H9 (cell line): ENCODE data around the gene ALMS1. TPM values are rescaled to one million over a fixed set of nuclear protein-coding genes. Genes with fewer than 3 reads are reported as not detected.

Experiments used
- DNase-seq: peaks from one replicate; pipeline ENCODE4 v3.0.0-alpha.2; 2017
- H2AFZ ChIP-seq: one replicate; pipeline ENCODE4 v1.6.1; 2013; ENCODE audit warnings: mild to moderate bottlenecking, low read length, control low read depth, moderate library complexity
- H2AK5ac ChIP-seq: 2 replicates; pipeline ENCODE4 v1.6.1; 2013; ENCODE audit warnings: low read length, control low read depth, mixed read lengths; ENCODE audit not compliant: insufficient read length
- H2BK120ac ChIP-seq: one replicate; pipeline ENCODE4 v1.6.1; 2013; ENCODE audit warnings: low read depth, mild to moderate bottlenecking, low read length, control low read depth, inconsistent platforms; ENCODE audit not compliant: poor library complexity, severe bottlenecking
- H2BK12ac ChIP-seq: 2 replicates; pipeline ENCODE4 v1.6.1; 2013; ENCODE audit warnings: low read length, control low read depth, mixed read lengths, low read depth; ENCODE audit not compliant: insufficient read length
- H2BK15ac ChIP-seq: 2 replicates; pipeline ENCODE4 v1.6.1; 2013; ENCODE audit warnings: low read depth, low read length, control low read depth
- H2BK20ac ChIP-seq: one replicate; pipeline ENCODE4 v1.6.1; 2013; ENCODE audit warnings: low read depth, mild to moderate bottlenecking, low read length, control low read depth, inconsistent platforms; ENCODE audit not compliant: poor library complexity, severe bottlenecking
- H2BK5ac ChIP-seq: 2 replicates; pipeline ENCODE4 v1.6.1; 2013; ENCODE audit warnings: low read length, control low read depth, mixed read lengths; ENCODE audit not compliant: insufficient read length
- H3K14ac ChIP-seq: 2 replicates; pipeline ENCODE4 v1.6.1; 2013; ENCODE audit warnings: low read length, control low read depth; ENCODE audit not compliant: insufficient read depth
- H3K18ac ChIP-seq: 2 replicates; pipeline ENCODE4 v1.6.1; 2013; ENCODE audit warnings: low read depth, mild to moderate bottlenecking, mixed read lengths, low read length, control low read depth; ENCODE audit not compliant: insufficient read length
- H3K23ac ChIP-seq: 2 replicates; pipeline ENCODE4 v1.6.1; 2013; ENCODE audit warnings: low read length, control low read depth, mixed read lengths, low read depth; ENCODE audit not compliant: insufficient read length
- H3K23me2 ChIP-seq: 2 replicates; pipeline ENCODE4 v1.6.1; 2013; ENCODE audit warnings: low read depth, mild to moderate bottlenecking, mixed read lengths, low read length, control low read depth; ENCODE audit not compliant: insufficient read length, poor library complexity, severe bottlenecking
- H3K27ac ChIP-seq: 2 replicates; pipeline ENCODE4 v1.5.1; 2013; ENCODE audit warnings: low read length, control low read depth, mixed read lengths, low read depth; ENCODE audit not compliant: insufficient read length
- H3K27me3 ChIP-seq: 2 replicates; pipeline ENCODE4 v1.6.1; 2013; ENCODE audit warnings: low read length, control low read depth, inconsistent platforms; ENCODE audit not compliant: insufficient read depth
- H3K4ac ChIP-seq: 2 replicates; pipeline ENCODE4 v1.6.1; 2013; ENCODE audit warnings: low read depth, mild to moderate bottlenecking, control low read depth, inconsistent platforms, low read length, moderate library complexity
- H3K4me1 ChIP-seq: 2 replicates; pipeline ENCODE4 v1.6.1; 2013; ENCODE audit warnings: low read length, control low read depth, inconsistent platforms; ENCODE audit not compliant: insufficient read depth
- H3K4me2 ChIP-seq: 2 replicates; pipeline ENCODE4 v1.6.1; 2013; ENCODE audit warnings: low read length, control low read depth, mixed read lengths; ENCODE audit not compliant: insufficient read length, insufficient read depth
- H3K56ac ChIP-seq: 2 replicates; pipeline ENCODE4 v1.6.1; 2013; ENCODE audit warnings: low read depth, mild to moderate bottlenecking, mixed read lengths, low read length, control low read depth; ENCODE audit not compliant: insufficient read length
- H3K79me1 ChIP-seq: 2 replicates; pipeline ENCODE4 v1.6.1; 2013; ENCODE audit warnings: low read depth, mild to moderate bottlenecking, moderate library complexity, low read length, control low read depth, inconsistent platforms; ENCODE audit not compliant: insufficient read depth, poor library complexity, severe bottlenecking
- H3K79me2 ChIP-seq: 2 replicates; pipeline ENCODE4 v1.6.1; 2013; ENCODE audit warnings: low read length, control low read depth, inconsistent platforms; ENCODE audit not compliant: insufficient read depth
- H3K9ac ChIP-seq: 2 replicates; pipeline ENCODE4 v1.6.1; 2013; ENCODE audit warnings: low read length, control low read depth, mixed read lengths; ENCODE audit not compliant: insufficient read length; ENCODE audit errors: extremely low read depth
- H3K9me3 ChIP-seq: one replicate; pipeline ENCODE4 v1.6.1; 2013; ENCODE audit warnings: low read depth, low read length, inconsistent platforms; ENCODE audit not compliant: control insufficient read depth
- H3T11ph ChIP-seq: one replicate; pipeline ENCODE4 v1.6.1; 2013; ENCODE audit warnings: mild to moderate bottlenecking, low read length, control low read depth, inconsistent platforms
- H4K20me1 ChIP-seq: one replicate; pipeline ENCODE4 v1.6.1; 2013; ENCODE audit not compliant: control insufficient read depth, insufficient read length, insufficient read depth
- H4K5ac ChIP-seq: 2 replicates; pipeline ENCODE4 v1.6.1; 2013; ENCODE audit warnings: low read depth, mild to moderate bottlenecking, mixed read lengths, low read length, control low read depth; ENCODE audit not compliant: insufficient read length
- H4K8ac ChIP-seq: replicated peaks from 2 replicates; pipeline ENCODE4 v1.6.1; 2013; ENCODE audit warnings: low read length, control low read depth, mixed read lengths, low read depth; ENCODE audit not compliant: insufficient read length
- H4K91ac ChIP-seq: 2 replicates; pipeline ENCODE4 v1.6.1; 2013; ENCODE audit warnings: low read depth, mild to moderate bottlenecking, moderate library complexity, mixed read lengths, low read length, control low read depth; ENCODE audit not compliant: insufficient read length
- H3K27ac Mint-ChIP-seq, 3 experiments: 2 replicates in 2 of 3; 3 replicates in 1 of 3; pipeline ENCODE4 v1.8.0; 2020 to 2021; ENCODE audit warnings: mixed read lengths in 3 of 3, mild to moderate bottlenecking in 1 of 3, moderate library complexity in 1 of 3
- H3K27me3 Mint-ChIP-seq: 2 replicates; pipeline ENCODE4 v1.8.0; 2021; ENCODE audit warnings: low read depth, mild to moderate bottlenecking, moderate library complexity, mixed read lengths
- H3K36me3 Mint-ChIP-seq, 3 experiments: 2 replicates in 2 of 3; 3 replicates in 1 of 3; pipeline ENCODE4 v1.8.0; 2020 to 2021; ENCODE audit warnings: low read depth in 3 of 3, mixed read lengths in 3 of 3; ENCODE audit not compliant: insufficient read depth in 1 of 3
- H3K4me1 Mint-ChIP-seq, 2 experiments: 2 replicates each; pipeline ENCODE4 v1.8.0; 2020; ENCODE audit warnings: mixed read lengths in 2 of 2
- H3K4me3 Mint-ChIP-seq, 2 experiments: 2 replicates in 1 of 2; 3 replicates in 1 of 2; pipeline ENCODE4 v1.8.0; 2020 to 2021; ENCODE audit warnings: mild to moderate bottlenecking in 2 of 2, mixed read lengths in 2 of 2, moderate library complexity in 1 of 2
- H3K9me3 Mint-ChIP-seq, 2 experiments: 2 replicates in 1 of 2; 3 replicates in 1 of 2; pipeline ENCODE4 v1.8.0; 2020; ENCODE audit warnings: mild to moderate bottlenecking in 2 of 2, mixed read lengths in 2 of 2, moderate library complexity in 1 of 2
- WGBS: extraction: QIAGEN DNeasy Blood & Tissue Kit; methylation state at CpG from one replicate; pipeline ENCODE4 v1.1.7; 2013; ENCODE audit warnings: missing lambda C conversion rate, low lambda C conversion rate, mixed read lengths; ENCODE audit not compliant: insufficient read length; ENCODE audit errors: extremely low coverage; 5-methylcytosine and 5-hydroxymethylcytosine counted together
- total RNA-seq: library from RNA; stranded (reverse); gene quantifications from 2 replicates; pipeline ENCODE4 v1.2.1, GENCODE V29; 2021
- TF ChIP-seq, protein P1 (sequence below): fragments of 200-600 bp; sonication (generic); conservative IDR thresholded peaks from 3 replicates; pipeline ENCODE4 v1.8.0; 2021; ENCODE audit warnings: antibody characterized with exemption, mild to moderate bottlenecking

The ALMS1 gene
- total RNA-seq, 1 experiment from 2014 or later, result 36.2 TPM

DNA sequence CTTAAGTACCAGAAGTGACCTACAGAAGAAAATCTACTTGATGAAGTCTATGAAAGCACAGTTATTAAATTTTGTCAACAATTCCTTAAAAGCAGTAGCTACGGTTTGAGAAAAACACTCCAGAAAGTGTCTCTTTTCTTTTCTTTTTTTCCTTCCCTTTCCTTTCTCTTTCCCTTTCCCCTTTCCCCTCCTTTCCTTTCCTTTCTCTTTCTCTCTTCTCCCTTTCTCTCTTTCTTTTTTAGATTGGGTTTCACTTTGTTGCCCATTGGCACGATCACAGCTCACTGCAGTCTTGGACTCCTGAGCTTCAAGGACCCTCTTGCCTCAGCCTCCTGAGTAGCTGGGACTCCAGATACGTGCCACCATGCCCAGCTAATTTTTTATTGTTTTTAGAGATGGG, 2.6 kb upstream of the ALMS1 start:
- Histone ChIP-seq H2BK20ac (no peak overlapping the region), H3K56ac (no peak overlapping the region), H3K23me2 (peaks cover 16% of the 10 kb centered on the region), H2BK120ac (no peak overlapping the region), H4K91ac (no peak overlapping the region), H2BK5ac (no peak overlapping the region), H3K27ac (no peak overlapping the region), H4K8ac (no peak overlapping the region), H3K27me3 (no peaks in the 10 kb centered on the region), H4K20me1 (no peaks in the 10 kb centered on the region), H3T11ph (no peak overlapping the region), H3K23ac (no peak overlapping the region), H3K4me2 (no peak overlapping the region), H3K79me2 (peaks cover 14% of the 10 kb centered on the region; the same call in 1 of the 2 replicates), H2BK12ac (no peak overlapping the region), H3K79me1 (no peaks in the 10 kb centered on the region), H3K9ac (no peak overlapping the region), H3K14ac (no peak overlapping the region), H3K18ac (no peak overlapping the region), H4K5ac (no peak overlapping the region), H3K4me1 (no peaks in the 10 kb centered on the region), H2AK5ac (no peak overlapping the region), H3K4ac (no peak overlapping the region), H2AFZ (no peak overlapping the region), H2BK15ac (no peak overlapping the region), H3K9me3 (no peaks in the 10 kb centered on the region)
- no peak for DNase-seq
- Mint-ChIP-seq H3K9me3 (no peaks in the 10 kb centered on the region), H3K4me1 (peaks cover 13 to 14% of the 10 kb centered on the region in 2 experiments), H3K27ac (no peak overlapping the region), H3K36me3 (0 out of 7 replicates have a peak, but pooled peaks cover 0 to 2% (median 0%) of the 10 kb centered on the region in 3 experiments), H3K27me3 (peaks cover 48% of the 10 kb centered on the region), H3K4me3 (no peak overlapping the region)
- TF ChIP-seq, protein P1, sequence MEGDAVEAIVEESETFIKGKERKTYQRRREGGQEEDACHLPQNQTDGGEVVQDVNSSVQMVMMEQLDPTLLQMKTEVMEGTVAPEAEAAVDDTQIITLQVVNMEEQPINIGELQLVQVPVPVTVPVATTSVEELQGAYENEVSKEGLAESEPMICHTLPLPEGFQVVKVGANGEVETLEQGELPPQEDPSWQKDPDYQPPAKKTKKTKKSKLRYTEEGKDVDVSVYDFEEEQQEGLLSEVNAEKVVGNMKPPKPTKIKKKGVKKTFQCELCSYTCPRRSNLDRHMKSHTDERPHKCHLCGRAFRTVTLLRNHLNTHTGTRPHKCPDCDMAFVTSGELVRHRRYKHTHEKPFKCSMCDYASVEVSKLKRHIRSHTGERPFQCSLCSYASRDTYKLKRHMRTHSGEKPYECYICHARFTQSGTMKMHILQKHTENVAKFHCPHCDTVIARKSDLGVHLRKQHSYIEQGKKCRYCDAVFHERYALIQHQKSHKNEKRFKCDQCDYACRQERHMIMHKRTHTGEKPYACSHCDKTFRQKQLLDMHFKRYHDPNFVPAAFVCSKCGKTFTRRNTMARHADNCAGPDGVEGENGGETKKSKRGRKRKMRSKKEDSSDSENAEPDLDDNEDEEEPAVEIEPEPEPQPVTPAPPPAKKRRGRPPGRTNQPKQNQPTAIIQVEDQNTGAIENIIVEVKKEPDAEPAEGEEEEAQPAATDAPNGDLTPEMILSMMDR, result no peak
- no CpG with 5 or more reads among the region's 3 CpGs for WGBS
